Skeletal muscle satellite cell (primary cell): ENCODE data around the gene TENM4.

Source experiments
- H3K27me3 ChIP-seq: 2 replicates; pipeline ENCODE4 v1.7.0; 2013; ENCODE audit warnings: low read length; ENCODE audit not compliant: control insufficient read depth, insufficient read depth
- H3K36me3 ChIP-seq: 2 replicates; pipeline ENCODE4 v1.7.0; 2013; ENCODE audit warnings: mild to moderate bottlenecking, control low read depth, low read length; ENCODE audit not compliant: insufficient read depth
- H3K4me1 ChIP-seq: 2 replicates; pipeline ENCODE4 v1.7.0; 2013; ENCODE audit warnings: low read length; ENCODE audit not compliant: control insufficient read depth, insufficient read depth
- H3K4me2 ChIP-seq: 2 replicates; pipeline ENCODE4 v1.7.0; 2013; ENCODE audit warnings: mild to moderate bottlenecking, low read length
- H3K4me3 ChIP-seq: 2 replicates; pipeline ENCODE4 v1.7.0; 2013; ENCODE audit warnings: low read length
- H3K9ac ChIP-seq: 2 replicates; pipeline ENCODE4 v1.7.0; 2013; ENCODE audit warnings: mild to moderate bottlenecking, low read depth, low read length, moderate library complexity
- H3K9me3 ChIP-seq: replicated peaks from 2 replicates; pipeline ENCODE4 v1.7.0; 2013; ENCODE audit warnings: mild to moderate bottlenecking, control low read depth, low read length

The TENM4 gene

DNA sequence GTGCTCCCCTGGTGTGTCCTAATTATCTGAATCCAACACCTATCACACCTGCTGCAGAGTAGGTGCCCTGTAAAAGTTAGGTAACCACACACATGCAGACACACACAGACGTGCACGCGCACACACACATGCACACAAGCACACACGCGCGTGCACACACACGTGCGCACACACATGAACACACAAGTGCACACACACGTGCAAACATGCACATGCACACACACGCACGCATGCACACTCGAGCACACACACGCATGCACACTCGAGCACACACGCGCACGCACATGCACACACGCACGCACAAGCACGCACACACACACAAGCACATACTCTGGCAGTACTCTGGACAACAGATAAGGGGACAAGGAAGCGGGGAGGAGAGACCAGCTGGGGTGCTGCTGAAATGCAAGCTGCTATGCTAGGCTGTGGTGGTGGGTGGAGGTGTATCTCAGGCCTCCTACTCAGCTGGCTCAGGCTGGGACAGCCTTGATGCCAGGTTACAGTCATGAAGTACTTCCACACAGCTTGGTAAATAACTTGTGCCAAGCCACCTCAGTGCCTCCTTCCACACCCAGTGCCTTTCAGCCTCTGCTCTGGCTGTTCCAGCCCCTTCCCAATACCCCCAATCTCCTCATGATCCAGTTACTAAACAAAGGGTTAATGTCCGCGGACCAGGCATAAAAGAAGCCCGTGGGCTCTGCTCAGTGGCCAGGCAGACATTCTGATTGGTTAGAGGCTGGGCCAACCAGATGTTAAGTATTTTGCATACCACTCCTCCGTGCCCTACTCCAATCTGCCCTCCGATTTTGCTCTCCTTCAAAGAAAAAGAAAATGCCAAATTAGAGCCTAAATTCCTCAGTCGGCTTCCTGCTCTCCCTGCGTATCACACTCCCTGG is 374.1 kb downstream of the TENM4 start:
- H3K36me3 ChIP-seq = no peaks in the 10 kb centered on the region
- H3K27me3 ChIP-seq = no peaks in the 10 kb centered on the region
- no peak overlapping the region for H3K4me3 ChIP-seq
- H3K9ac ChIP-seq = no peak overlapping the region
- no peaks in the 10 kb centered on the region for H3K9me3 ChIP-seq
- no peaks in the 10 kb centered on the region for H3K4me1 ChIP-seq
- no peak overlapping the region for H3K4me2 ChIP-seq

DNA sequence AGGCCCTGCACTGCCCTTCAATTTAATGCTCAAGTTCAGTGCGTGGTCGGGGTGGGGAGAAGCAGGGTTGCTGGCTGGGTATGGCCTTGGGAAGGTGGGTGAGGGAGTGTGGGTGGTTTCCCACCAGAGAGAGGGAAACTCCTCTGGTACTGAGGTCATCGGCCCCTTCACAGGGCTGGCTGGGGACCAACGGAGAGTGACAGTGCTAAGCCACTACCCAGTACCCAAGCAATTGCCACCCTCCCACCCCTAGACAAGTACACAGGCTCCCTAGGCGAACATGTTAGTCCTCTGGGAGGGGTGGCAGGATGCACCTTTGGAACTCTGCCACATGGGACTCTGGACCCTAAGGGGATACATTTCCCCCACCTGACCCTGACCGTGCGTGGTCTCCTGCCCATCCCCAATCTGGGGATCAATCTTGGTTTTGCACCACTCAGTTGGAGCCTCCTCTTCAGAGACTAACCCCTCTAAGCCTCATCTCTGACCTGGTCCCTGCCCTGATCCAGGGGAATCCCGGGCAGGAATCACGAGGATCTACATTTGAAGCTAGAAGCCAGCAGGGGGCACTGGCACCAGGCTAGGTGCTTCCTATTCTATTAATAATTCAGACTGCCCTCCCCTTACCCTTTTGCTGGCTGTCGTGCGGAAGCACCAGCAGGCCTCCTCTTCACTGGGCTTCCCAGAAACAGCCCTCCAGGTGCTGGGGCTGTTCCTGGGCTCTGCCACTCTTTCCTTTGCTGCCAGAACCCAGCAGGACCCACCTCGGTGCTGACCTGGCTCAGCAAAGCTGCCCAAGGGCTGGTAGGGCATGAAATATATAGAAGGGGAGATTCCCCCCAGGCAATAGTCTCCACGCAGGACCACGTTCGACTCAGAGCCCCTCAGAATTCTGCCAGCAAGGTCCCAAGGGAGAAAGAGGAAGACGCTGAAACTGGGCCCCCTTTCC is 377.7 kb downstream of the TENM4 start:
- Histone ChIP-seq H3K36me3 (no peaks in the 10 kb centered on the region), H3K4me3 (no peak overlapping the region), H3K9ac (no peak overlapping the region), H3K9me3 (no peaks in the 10 kb centered on the region), H3K4me2 (no peak overlapping the region), H3K4me1 (no peaks in the 10 kb centered on the region), H3K27me3 (no peaks in the 10 kb centered on the region)

- no peaks in the 10 kb centered on the region for H3K27me3 ChIP-seq
- peaks cover 4% of the 10 kb centered on the region for H3K4me1 ChIP-seq
- no peak overlapping the region for H3K4me2 ChIP-seq
- no peak overlapping the region for H3K4me3 ChIP-seq
- H3K9me3 ChIP-seq = no peaks in the 10 kb centered on the region
- H3K36me3 ChIP-seq = no peaks in the 10 kb centered on the region
- H3K9ac ChIP-seq = no peak overlapping the region
Measured at GRCh38 chr11:79060081-79060953, 380.5 kb downstream of the TENM4 start.

- H3K27me3 ChIP-seq = no peaks in the 10 kb centered on the region
- no peaks in the 10 kb centered on the region for H3K9me3 ChIP-seq
- no peak overlapping the region for H3K9ac ChIP-seq
- no peak overlapping the region for H3K4me3 ChIP-seq
- peaks cover 8% of the 10 kb centered on the region for H3K4me1 ChIP-seq
- no peak overlapping the region for H3K4me2 ChIP-seq
- no peaks in the 10 kb centered on the region for H3K36me3 ChIP-seq
Measured at GRCh38 chr11:79059141-79059540, 381.7 kb downstream of the TENM4 start.

DNA sequence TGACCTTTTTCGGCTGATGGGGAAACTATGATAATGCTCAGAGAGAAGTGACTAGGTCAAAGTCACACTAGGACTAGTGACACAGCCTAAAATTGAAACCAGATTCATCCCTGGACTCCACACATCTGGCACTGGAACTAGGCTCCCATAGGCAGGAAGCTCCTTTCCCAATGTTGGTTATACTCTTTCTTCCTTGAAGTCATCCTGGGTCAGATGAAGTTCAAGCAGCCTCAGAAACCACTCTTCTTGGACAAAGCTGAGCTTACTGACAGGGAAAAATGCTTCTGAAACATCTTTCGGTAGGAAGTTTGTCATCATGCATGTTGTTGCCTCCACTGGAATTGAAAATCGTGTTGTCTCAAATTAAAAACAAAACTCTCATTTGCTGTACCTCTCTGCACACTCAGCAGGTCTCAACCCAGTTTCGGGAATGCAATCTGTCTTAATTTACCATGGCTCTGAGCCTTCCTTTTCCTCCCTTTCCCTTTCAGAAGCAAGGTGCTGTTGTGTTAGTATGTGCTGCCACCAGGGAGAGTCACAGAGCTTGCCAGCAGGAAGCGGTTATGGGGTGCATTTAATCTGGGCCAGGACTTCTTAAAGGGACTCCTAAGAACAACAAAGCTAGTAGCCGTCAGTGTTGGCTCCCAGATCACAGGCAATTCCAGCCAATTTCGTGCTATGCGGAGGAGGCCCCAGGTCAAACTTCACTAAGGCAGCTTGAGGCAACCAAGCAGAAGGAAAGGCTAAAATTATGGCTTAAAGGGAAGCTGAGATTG is 384.8 kb downstream of the TENM4 start:
- peaks cover 8% of the 10 kb centered on the region for H3K4me1 ChIP-seq
- H3K4me2 ChIP-seq = no peak overlapping the region
- no peak overlapping the region for H3K4me3 ChIP-seq
- H3K27me3 ChIP-seq = no peaks in the 10 kb centered on the region
- H3K9ac ChIP-seq = no peak overlapping the region
- no peaks in the 10 kb centered on the region for H3K9me3 ChIP-seq
- H3K36me3 ChIP-seq = no peaks in the 10 kb centered on the region

GRCh38 chr11:79054636-79055035 is 386.2 kb downstream of the TENM4 start:
- Histone ChIP-seq H3K9me3 (no peaks in the 10 kb centered on the region), H3K4me1 (peaks cover 8% of the 10 kb centered on the region), H3K27me3 (no peaks in the 10 kb centered on the region), H3K4me3 (no peak overlapping the region), H3K4me2 (no peak overlapping the region), H3K9ac (no peak overlapping the region), H3K36me3 (no peaks in the 10 kb centered on the region)

DNA sequence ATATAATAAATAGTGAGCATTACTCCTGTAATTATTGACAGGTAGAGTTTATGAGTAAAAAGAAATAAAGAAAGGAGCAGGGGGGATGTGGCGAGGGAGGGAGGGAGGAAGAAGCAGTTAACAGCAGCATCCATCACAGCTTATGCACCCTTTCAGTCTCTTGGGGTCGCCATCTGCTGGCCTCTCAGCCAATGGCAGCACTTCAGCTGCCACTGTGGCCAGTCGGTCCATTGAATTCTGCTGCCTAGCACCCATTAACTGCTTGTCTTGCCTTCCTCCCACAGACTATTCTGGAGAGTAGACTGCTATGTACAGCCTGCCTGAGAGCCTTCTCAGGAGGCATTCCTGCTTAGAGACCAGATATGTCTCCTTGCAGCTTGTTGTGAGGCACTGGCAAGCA is 388.3 kb downstream of the TENM4 start:
- Histone ChIP-seq H3K4me2 (no peak overlapping the region), H3K36me3 (no peaks in the 10 kb centered on the region), H3K27me3 (no peaks in the 10 kb centered on the region), H3K4me3 (no peak overlapping the region), H3K9ac (no peak overlapping the region), H3K9me3 (no peaks in the 10 kb centered on the region), H3K4me1 (peaks cover 8% of the 10 kb centered on the region)

- no peaks in the 10 kb centered on the region for H3K27me3 ChIP-seq
- H3K36me3 ChIP-seq = no peaks in the 10 kb centered on the region
- no peak overlapping the region for H3K9ac ChIP-seq
- H3K4me1 ChIP-seq = peaks cover 4% of the 10 kb centered on the region
- no peaks in the 10 kb centered on the region for H3K9me3 ChIP-seq
- no peak overlapping the region for H3K4me3 ChIP-seq
- H3K4me2 ChIP-seq = no peak overlapping the region
Measured at GRCh38 chr11:79050786-79051185, 390.0 kb downstream of the TENM4 start.

GRCh38 chr11:79049741-79050179 is 391.1 kb downstream of the TENM4 start:
- Histone ChIP-seq H3K4me3 (no peak overlapping the region), H3K9me3 (no peaks in the 10 kb centered on the region), H3K4me1 (peaks cover 1% of the 10 kb centered on the region), H3K27me3 (no peaks in the 10 kb centered on the region), H3K9ac (no peak overlapping the region), H3K4me2 (no peak overlapping the region), H3K36me3 (no peaks in the 10 kb centered on the region)

- Histone ChIP-seq H3K27me3 (no peaks in the 10 kb centered on the region), H3K4me1 (no peaks in the 10 kb centered on the region), H3K36me3 (no peaks in the 10 kb centered on the region), H3K4me2 (no peak overlapping the region), H3K9ac (no peak overlapping the region), H3K4me3 (no peak overlapping the region), H3K9me3 (no peaks in the 10 kb centered on the region)
Measured at GRCh38 chr11:79047980-79048379, 392.9 kb downstream of the TENM4 start.
